Dendritic cell treated with granulocyte-macrophage colony-stimulating factor and Interleukin-4, amounts not matched to agents 40 ng/mL and 50 ng/mL, for 4 days (primary cell): ENCODE results near the gene PARPBP.
"Not testable (repeated sequence)": the region's sequence is repeated elsewhere in the genome, so short reads cannot be mapped to it uniquely, and the experiment has no call there.

ENCODE experiments used
- H3K27ac Mint-ChIP-seq: one replicate; pipeline ENCODE4 v1.8.0; 2022; ENCODE audit warnings: mild to moderate bottlenecking, mixed read lengths
- H3K27me3 Mint-ChIP-seq: one replicate; pipeline ENCODE4 v1.8.0; 2022; ENCODE audit warnings: mild to moderate bottlenecking, mixed read lengths
- H3K36me3 Mint-ChIP-seq: one replicate; pipeline ENCODE4 v1.8.0; 2022; ENCODE audit warnings: low read depth, mixed read lengths
- H3K4me1 Mint-ChIP-seq: one replicate; pipeline ENCODE4 v1.8.0; 2022; ENCODE audit warnings: low read depth, mixed read lengths
- H3K4me3 Mint-ChIP-seq: one replicate; pipeline ENCODE4 v1.8.0; 2022; ENCODE audit warnings: mild to moderate bottlenecking, moderate library complexity, mixed read lengths
- H3K9me3 Mint-ChIP-seq: one replicate; pipeline ENCODE4 v1.8.0; 2022; ENCODE audit warnings: mixed read lengths
- intact Hi-C: fragments of 100-400 bp; cut with micrococcal nuclease; formaldehyde crosslinking; loops from one replicate; pipeline ENCODE4 v1.15.0; 2022

PARPBP gene

DNA sequence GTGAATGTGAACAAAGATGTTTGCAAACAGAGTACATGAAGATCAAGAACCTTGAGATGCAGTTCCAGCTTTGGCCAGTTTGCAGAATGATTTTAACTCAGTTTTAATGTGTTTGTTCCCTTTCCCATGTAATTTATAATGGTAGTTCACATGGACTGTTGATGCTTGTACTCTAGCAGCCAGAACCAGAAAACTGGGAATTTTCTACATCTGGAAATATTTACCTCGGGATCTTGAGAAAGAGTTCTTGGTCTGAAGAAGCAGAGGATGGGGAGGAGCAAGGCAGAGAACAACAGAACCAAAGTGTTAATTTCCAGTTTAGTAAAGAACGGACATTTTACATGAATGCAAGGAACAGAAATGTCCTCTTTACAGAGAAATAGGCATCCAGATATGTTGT, 114.6 kb downstream of the PARPBP start:
- Mint-ChIP-seq H3K36me3 (no peaks in the 10 kb centered on the region), H3K4me3 (no peak overlapping the region), H3K9me3 (no peaks in the 10 kb centered on the region), H3K27ac (no peak overlapping the region), H3K27me3 (no peaks in the 10 kb centered on the region), H3K4me1 (no peaks in the 10 kb centered on the region)
- intact Hi-C loops = no loop called here

DNA sequence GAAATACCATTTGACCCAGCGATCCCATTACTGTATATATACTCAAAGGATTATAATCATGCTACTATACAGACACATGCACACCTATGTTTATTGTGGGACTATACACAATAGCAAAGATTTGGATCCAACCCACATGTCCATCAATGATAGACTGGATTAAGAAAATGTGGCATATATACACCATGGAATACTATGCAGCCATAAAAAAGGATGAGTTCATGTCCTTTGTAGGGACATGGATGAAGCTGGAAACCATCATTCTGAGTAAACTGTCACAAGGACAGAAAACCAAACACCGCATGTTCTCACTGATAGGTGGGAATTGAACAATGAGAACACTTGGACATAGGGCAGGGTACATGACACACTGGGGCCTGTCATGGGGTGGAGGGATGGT, 120.9 kb downstream of the PARPBP start:
- H3K27ac Mint-ChIP-seq, H3K9me3 Mint-ChIP-seq, H3K27me3 Mint-ChIP-seq, H3K4me1 Mint-ChIP-seq, H3K4me3 Mint-ChIP-seq, H3K36me3 Mint-ChIP-seq, intact Hi-C loops: not testable (repeated sequence)
